PC-3 (cell line): ENCODE results near the gene IL1RAP.

ENCODE experiments used
- CTCF ChIP-seq: fragments of 300-600 bp; sonication (generic); conservative IDR thresholded peaks from 2 replicates; pipeline ENCODE4 v1.5.1; 2017; ENCODE audit warnings: antibody characterized with exemption, low read depth, mild to moderate bottlenecking, low read length
- EZH2phosphoT487 ChIP-seq: fragments of 300-600 bp; sonication (generic); IDR thresholded peaks from 2 replicates; pipeline ENCODE4 v1.6.1; 2018; ENCODE audit warnings: mild to moderate bottlenecking, antibody characterized with exemption, low read length, borderline replicate concordance

GRCh38 chr3:190538288-190538687, 24.4 kb downstream of the IL1RAP start:
- TF ChIP-seq CTCF: no peak
- TF ChIP-seq EZH2phosphoT487: no peak
